HAP-1 (cell line): Measurements from ENCODE around the gene TKTL1.
A peak's percentile ranks its signal among the peaks of the same experiment; 100 is the strongest.

Experiments
- DNase-seq, 2 experiments: peaks; one replicate each; pipeline ENCODE4 v3.0.0-alpha.2; 2016 to 2020; ENCODE audit warnings: low spot score in 2 of 2
- H3K27me3 ChIP-seq: fragments of 250-450 bp; sonication (Bioruptor Pico); 2 replicates; pipeline ENCODE4 v1.5.1; 2020; ENCODE audit warnings: low read depth, mild to moderate bottlenecking, moderate library complexity
- H3K36me3 ChIP-seq: fragments of 250-450 bp; sonication (Bioruptor Pico); replicated peaks from 2 replicates; pipeline ENCODE4 v1.5.1; 2020; ENCODE audit warnings: mild to moderate bottlenecking
- H3K4me1 ChIP-seq: fragments of 250-450 bp; sonication (Bioruptor Pico); 2 replicates; pipeline ENCODE4 v1.5.1; 2020; ENCODE audit warnings: mild to moderate bottlenecking
- H3K4me3 ChIP-seq: fragments of 250-450 bp; sonication (Bioruptor Pico); 2 replicates; pipeline ENCODE4 v1.5.1; 2020; ENCODE audit warnings: mild to moderate bottlenecking, moderate library complexity
- H3K9me3 ChIP-seq: fragments of 250-450 bp; sonication (Bioruptor Pico); 2 replicates; pipeline ENCODE4 v1.5.1; 2020; ENCODE audit warnings: mild to moderate bottlenecking, moderate library complexity
- in situ Hi-C: fragments of 300-500 bp; cut with MboI; formaldehyde crosslinking; loops from 3 replicates; pipeline ENCODE4 v1.14.3; 2020; ENCODE audit warnings: low sequenced_read_pairs, inconsistent platforms, mixed read lengths

TKTL1 gene

DNA sequence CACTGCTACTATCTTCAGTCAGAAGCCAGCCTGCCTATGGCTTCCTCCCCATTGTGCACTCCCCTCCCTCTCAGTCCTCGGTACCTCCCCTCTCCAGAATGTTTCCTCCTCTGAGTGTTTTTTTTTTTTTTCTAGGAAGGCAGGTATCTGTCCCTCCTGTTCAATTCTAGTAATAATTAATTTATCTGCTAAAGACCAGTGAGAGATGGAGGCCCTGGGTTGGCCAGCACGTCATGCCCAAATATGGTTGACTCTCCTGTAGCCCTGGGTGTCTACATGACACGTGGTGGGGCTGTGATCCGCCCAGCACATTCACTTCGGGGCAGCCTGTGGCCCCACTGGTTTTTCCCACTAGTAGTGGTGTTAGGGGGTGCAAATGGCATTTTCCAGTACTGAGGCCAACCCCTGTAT lies 77.0 kb downstream of the TKTL1 start:
- peaks cover 36% of the 10 kb centered on the region for H3K4me1 ChIP-seq
- no peak for DNase-seq
- peaks cover 31% of the 10 kb centered on the region for H3K36me3 ChIP-seq
- H3K4me3 ChIP-seq = no peak overlapping the region
- H3K9me3 ChIP-seq = no peaks in the 10 kb centered on the region
- H3K27me3 ChIP-seq = no peaks in the 10 kb centered on the region
- in situ Hi-C loops = loop anchor here (25.0 kb wide), 1 partner anchor 165 kb away; the partner anchor contains the start of genes G6PD and IKBKG

- DNase-seq = peak; percentile 95 to 97
- Histone ChIP-seq H3K27me3 (no peaks in the 10 kb centered on the region), H3K36me3 (peaks cover 21% of the 10 kb centered on the region), H3K9me3 (no peaks in the 10 kb centered on the region), H3K4me1 (peaks cover 39% of the 10 kb centered on the region), H3K4me3 (peak overlapping the region; percentile 35)
- in situ Hi-C loops = loop anchor here (25.0 kb wide), 1 partner anchor 164 kb away; the partner anchor contains the start of genes G6PD and IKBKG
Measured at GRCh38 chrX:154373340-154374306, 78.0 kb downstream of the TKTL1 start.

GRCh38 chrX:154374313-154375155 lies 78.9 kb downstream of the TKTL1 start, which contains the start of gene FLNA:
TSS of gene FLNA (minus strand) at chrX:154374634. CDS start at chrX:154371245, 3,389 bp downstream.
- Histone ChIP-seq H3K27me3 (no peaks in the 10 kb centered on the region), H3K9me3 (no peaks in the 10 kb centered on the region), H3K4me3 (peak within 1 kb of the TSS; percentile 35), H3K36me3 (peaks cover 19% of the 10 kb centered on the region), H3K4me1 (peaks cover 33% of the 10 kb centered on the region)
- DNase-seq = peak; percentile 52 to 79
- in situ Hi-C loops = loop anchor here (25.0 kb wide), 2 partner anchors 163 to 388 kb away; partner anchors contain the start of genes DKC1, G6PD, GAB3 and IKBKG

DNA sequence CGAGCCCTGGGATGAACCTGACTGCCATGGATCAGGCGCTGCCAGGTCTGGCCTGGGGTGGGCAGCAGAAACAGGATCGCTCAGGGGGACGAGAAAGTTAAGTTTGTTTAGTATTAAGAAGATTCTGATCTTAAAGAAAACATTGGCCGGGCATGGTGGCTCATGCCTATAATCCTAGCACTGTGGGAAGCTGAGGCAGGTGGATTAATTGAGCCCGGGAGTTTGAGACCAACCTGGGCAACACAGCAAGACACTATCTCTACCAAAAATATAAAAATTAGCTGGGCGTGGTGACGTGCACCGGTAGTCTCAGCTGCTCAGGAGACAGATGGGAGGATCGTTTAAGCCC lies 79.5 kb downstream of the TKTL1 start:
- H3K4me3 ChIP-seq = peak overlapping the region; percentile 32
- H3K9me3 ChIP-seq = no peaks in the 10 kb centered on the region
- peaks cover 33% of the 10 kb centered on the region for H3K4me1 ChIP-seq
- H3K27me3 ChIP-seq = no peaks in the 10 kb centered on the region
- no peak for DNase-seq
- peaks cover 19% of the 10 kb centered on the region for H3K36me3 ChIP-seq
- in situ Hi-C loops = loop anchor here (25.0 kb wide), 1 partner anchor 387 kb away; the partner anchor contains the start of genes DKC1 and GAB3

DNA sequence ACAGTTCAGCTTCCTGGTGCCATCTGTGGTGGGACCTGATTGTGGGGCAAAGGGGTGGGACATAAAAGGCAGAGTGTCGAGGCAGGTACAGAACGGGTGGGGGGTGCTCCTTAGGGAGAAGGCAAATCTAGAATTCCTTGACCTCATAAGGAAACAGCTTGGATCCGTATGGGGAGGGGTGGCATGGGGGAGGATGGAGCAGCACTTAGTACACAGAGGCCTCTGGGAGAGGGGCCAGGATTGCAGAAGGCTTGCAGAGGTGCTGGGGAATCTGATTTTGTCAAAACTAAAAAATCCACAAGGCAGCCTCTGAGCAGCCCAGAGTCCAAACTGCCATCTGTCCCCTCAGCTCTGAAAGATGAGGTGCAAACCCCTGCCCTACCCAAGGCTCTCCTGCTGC lies 81.2 kb downstream of the TKTL1 start:
- no peak for DNase-seq
- Histone ChIP-seq H3K4me1 (peaks cover 46% of the 10 kb centered on the region), H3K27me3 (no peaks in the 10 kb centered on the region), H3K36me3 (peaks cover 26% of the 10 kb centered on the region), H3K9me3 (no peaks in the 10 kb centered on the region), H3K4me3 (no peak overlapping the region)
- in situ Hi-C loops = loop anchor here (25.0 kb wide), 1 partner anchor 386 kb away; the partner anchor contains the start of genes DKC1 and GAB3

DNA sequence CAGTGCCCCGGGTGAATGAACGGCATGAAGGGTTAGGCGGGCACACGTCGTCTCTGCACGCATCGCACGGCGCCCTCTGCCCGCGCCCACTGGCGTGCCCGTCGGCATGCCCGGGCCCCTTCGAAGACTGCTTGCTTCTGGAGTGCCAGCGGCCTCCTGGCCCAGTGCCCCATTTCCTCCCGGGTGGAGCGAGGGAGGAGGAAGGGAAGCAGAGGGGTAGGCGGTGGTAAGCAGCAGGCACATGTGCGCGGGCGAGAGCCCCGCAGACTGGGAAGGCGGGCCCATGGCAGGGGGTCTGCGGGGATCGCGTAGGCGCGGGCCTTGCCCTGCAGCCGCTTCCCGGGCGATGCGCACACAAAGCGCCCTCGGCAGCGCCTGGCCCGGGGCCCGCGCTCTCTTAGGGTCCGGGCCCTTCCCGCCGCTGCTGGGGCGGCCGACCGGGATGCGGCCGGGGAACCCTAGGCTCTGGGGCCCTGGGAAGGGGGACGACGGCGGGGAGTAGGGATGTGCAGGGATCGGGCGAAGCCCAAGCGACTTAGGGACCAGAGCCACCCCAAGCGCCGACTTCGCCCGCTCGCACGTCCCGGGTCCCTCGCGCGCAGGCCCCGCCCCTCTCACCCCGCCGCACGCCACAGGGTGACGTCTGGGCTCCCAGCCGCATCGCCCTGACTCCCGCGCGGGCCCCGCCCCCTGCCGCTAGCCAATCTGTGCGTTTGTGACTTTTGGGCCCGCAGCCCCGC lies 82.6 kb downstream of the TKTL1 start:
- peaks cover 34% of the 10 kb centered on the region for H3K4me1 ChIP-seq
- no peak for DNase-seq

DNA sequence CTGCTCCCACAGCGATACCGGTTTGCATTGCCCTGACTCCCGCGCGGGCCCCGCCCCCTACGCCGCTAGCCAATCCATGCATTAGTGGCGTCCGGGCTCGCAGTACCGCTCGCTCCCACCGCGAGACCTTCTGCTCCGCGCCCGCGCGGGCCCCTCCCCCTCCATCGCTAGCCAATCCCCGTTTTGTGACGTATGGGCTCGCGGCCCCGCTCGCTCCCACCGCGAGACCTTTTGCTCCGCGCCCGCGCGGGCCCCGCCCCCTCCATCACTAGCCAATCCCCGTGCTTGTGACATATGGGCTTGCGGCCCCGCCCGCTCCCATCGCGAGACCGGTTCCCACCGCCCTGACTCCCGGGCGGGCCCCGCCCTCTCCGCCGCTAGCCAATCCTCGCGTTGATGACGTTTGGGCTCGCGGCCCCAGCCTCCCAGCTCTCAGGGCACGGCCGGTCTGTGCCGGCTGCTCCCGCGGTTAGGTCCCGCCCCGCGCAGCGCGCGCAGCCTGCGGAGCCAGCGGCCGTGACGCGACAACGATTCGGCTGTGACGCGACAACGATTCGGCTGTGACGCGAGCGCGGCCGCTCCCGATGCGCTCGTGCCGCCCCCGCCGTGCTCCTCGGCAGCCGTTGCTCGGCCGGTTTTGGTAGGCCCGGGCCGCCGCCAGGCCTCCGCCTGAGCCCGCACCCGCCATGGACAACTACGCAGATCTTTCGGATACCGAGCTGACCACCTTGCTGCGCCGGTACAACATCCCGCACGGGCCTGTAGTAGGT lies 83.4 kb downstream of the TKTL1 start, which contains the start of gene EMD:
Gene EMD, plus strand, starts transcription at position 497 of the 770 bp plus-strand sequence. Its CDS starts 190 bp downstream, at position 687.
- Histone ChIP-seq H3K9me3 (no peaks in the 10 kb centered on the region), H3K4me3 (peak within 1 kb of the TSS; percentile 90), H3K4me1 (peaks cover 29% of the 10 kb centered on the region), H3K36me3 (peaks cover 35% of the 10 kb centered on the region), H3K27me3 (no peaks in the 10 kb centered on the region)
- DNase-seq = peak; percentile 99 to 100
- in situ Hi-C loops = loop anchor here (25.0 kb wide), 1 partner anchor 383 kb away; the partner anchor contains the start of genes DKC1 and GAB3

More for the DNA sequence above, 82.6 kb downstream of the TKTL1 start:
- Histone ChIP-seq H3K4me3 (peak overlapping the region; percentile 46), H3K27me3 (no peaks in the 10 kb centered on the region), H3K9me3 (no peaks in the 10 kb centered on the region), H3K36me3 (peaks cover 35% of the 10 kb centered on the region)
- in situ Hi-C loops = loop anchor here (25.0 kb wide), 1 partner anchor 384 kb away; the partner anchor contains the start of genes DKC1 and GAB3

GRCh38 chrX:154379569-154379951 lies 84.0 kb downstream of the TKTL1 start:
- H3K36me3 ChIP-seq = peaks cover 35% of the 10 kb centered on the region
- H3K4me1 ChIP-seq = peaks cover 26% of the 10 kb centered on the region

More at GRCh38 chrX:154379569-154379951, 84.0 kb downstream of the TKTL1 start:
- Histone ChIP-seq H3K9me3 (no peaks in the 10 kb centered on the region), H3K27me3 (no peaks in the 10 kb centered on the region), H3K4me3 (peak overlapping the region; percentile 90)
- DNase-seq = no peak
- in situ Hi-C loops = loop anchor here (25.0 kb wide), 1 partner anchor 383 kb away; the partner anchor contains the start of genes DKC1 and GAB3
